OCI-LY1 (cell line): ENCODE data around the gene EMC9.
A peak's percentile ranks its signal among the peaks of the same experiment; 100 is the strongest.

Experiments used
- H2AFZ ChIP-seq: fragments of 200-600 bp; sonication (generic), shearing (Covaris generic); 2 replicates; pipeline ENCODE4 v1.6.0; 2014; ENCODE audit warnings: antibody characterized with exemption, mild to moderate bottlenecking, low read length
- H3F3A ChIP-seq: fragments of 200-600 bp; sonication (generic), shearing (Covaris generic); 2 replicates; pipeline ENCODE4 v1.6.0; 2014; ENCODE audit warnings: mild to moderate bottlenecking, antibody characterized with exemption, low read length, moderate library complexity; ENCODE audit not compliant: insufficient read depth
- H3K27ac ChIP-seq: fragments of 200-600 bp; sonication (generic); 2 replicates; pipeline ENCODE4 v1.5.1; 2014; ENCODE audit warnings: low read length, mixed run types, mild to moderate bottlenecking, low read depth; ENCODE audit not compliant: poor library complexity, severe bottlenecking
- H3K27me3 ChIP-seq: fragments of 200-600 bp; sonication (generic); 2 replicates; pipeline ENCODE4 v1.6.0; 2014; ENCODE audit warnings: antibody characterized with exemption, mild to moderate bottlenecking, low read length, moderate library complexity; ENCODE audit not compliant: insufficient read depth
- H3K36me3 ChIP-seq: fragments of 200-600 bp; sonication (generic); 2 replicates; pipeline ENCODE4 v1.6.1; 2014; ENCODE audit warnings: mild to moderate bottlenecking, antibody characterized with exemption, low read length, moderate library complexity, mixed read lengths; ENCODE audit not compliant: insufficient read depth
- H3K4me1 ChIP-seq: fragments of 200-600 bp; sonication (generic); 2 replicates; pipeline ENCODE4 v1.5.1; 2014; ENCODE audit warnings: mild to moderate bottlenecking, low read length, moderate library complexity; ENCODE audit not compliant: insufficient read depth, severe bottlenecking
- H3K4me2 ChIP-seq: fragments of 200-600 bp; sonication (generic), shearing (Covaris generic); 2 replicates; pipeline ENCODE4 v1.6.1; 2014; ENCODE audit warnings: low read length
- H3K4me3 ChIP-seq: fragments of 200-600 bp; sonication (generic); 2 replicates; pipeline ENCODE4 v1.5.1; 2014; ENCODE audit warnings: low read length, low read depth, mild to moderate bottlenecking, mixed read lengths; ENCODE audit not compliant: poor library complexity, severe bottlenecking
- H3K79me2 ChIP-seq: fragments of 200-600 bp; shearing (Covaris generic); 2 replicates; pipeline ENCODE4 v1.6.1; 2016; ENCODE audit warnings: mixed run types, low read length, mixed read lengths; ENCODE audit not compliant: insufficient read depth
- H3K9ac ChIP-seq: fragments of 200-600 bp; sonication (generic), shearing (Covaris generic); 2 replicates; pipeline ENCODE4 v1.6.1; 2014; ENCODE audit warnings: mild to moderate bottlenecking, low read length, mixed read lengths
- H3K9me2 ChIP-seq: fragments of 200-600 bp; sonication (generic), shearing (Covaris generic); 2 replicates; pipeline ENCODE4 v1.6.1; 2014; ENCODE audit warnings: low read depth, mild to moderate bottlenecking, low read length, mixed read lengths
- H3K9me3 ChIP-seq: fragments of 200-600 bp; shearing (Covaris generic); 2 replicates; pipeline ENCODE4 v1.6.1; 2014; ENCODE audit warnings: low read length, mixed read lengths
- H4K20me1 ChIP-seq: fragments of 200-600 bp; sonication (generic), shearing (Covaris generic); 2 replicates; pipeline ENCODE4 v1.6.0; 2016; ENCODE audit warnings: mild to moderate bottlenecking, low read length; ENCODE audit not compliant: insufficient read depth
- EZH2 ChIP-seq: fragments of 200-600 bp; sonication (generic), shearing (Covaris generic); IDR thresholded peaks from 2 replicates; pipeline ENCODE4 v1.8.0; 2017; ENCODE audit warnings: borderline replicate concordance, mixed run types, mild to moderate bottlenecking, antibody characterized with exemption, low read length, moderate library complexity, mixed read lengths
- TF ChIP-seq, protein P1 (sequence below): fragments of 200-600 bp; sonication (generic), shearing (Covaris generic); IDR thresholded peaks from 2 replicates; pipeline ENCODE4 v1.5.1; 2017; ENCODE audit warnings: mild to moderate bottlenecking, antibody characterized with exemption, low read length, moderate library complexity, mixed read lengths

The EMC9 gene

DNA sequence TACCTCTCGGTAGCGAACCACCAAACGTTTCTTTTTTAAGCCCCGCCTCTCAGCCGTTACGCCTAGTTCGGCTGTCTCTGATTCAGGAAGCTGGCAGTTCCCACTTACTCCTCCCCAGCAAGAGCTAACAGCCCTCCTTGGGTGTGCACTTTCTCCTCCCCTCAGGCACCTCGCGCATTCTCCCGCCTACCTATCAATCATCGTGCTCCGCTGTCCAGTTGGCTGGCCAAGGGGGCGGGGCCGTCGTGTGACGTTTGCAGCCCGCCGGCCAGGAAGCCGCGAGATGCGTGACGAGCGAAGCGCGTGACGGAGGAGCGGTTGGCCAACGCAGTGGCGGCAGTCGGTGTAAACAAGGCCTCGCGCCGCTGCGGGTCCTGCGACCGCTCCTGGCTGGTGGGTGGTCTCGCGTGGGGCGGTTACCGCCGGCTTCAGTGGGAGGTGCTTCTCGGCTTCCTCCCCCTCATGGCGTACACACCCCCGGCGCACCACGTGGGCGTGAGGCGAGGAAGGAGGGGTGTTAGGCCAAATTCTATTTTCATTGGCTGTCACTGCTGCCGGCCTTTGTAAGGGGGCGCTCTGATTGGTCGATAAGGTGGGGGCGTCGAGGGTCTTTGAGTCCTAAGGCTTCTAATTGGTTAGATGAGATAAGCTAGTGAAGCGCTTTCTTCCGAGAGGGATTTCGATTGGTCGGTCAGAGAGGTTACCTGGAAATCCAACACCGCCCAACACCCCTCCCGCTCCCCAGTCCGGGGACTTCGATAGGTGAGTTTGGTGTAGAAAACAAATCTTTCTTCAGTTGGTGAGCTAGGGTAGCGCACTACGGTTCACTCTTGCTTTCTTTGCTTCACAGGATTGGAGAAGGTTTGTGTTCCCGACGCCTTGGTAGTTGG is 26.6 kb downstream of the EMC9 start, which contains the start of the genes DCAF11 and NRL:
Gene DCAF11, plus strand, starts transcription at position 246 of the 890 bp plus-strand sequence. CDS start 818 bp downstream, outside the sequence.
Gene NRL, minus strand, starts transcription at position 418 of the 890 bp plus-strand sequence. CDS start 32,101 bp downstream, outside the sequence.
- no peaks in the 10 kb centered on the region for H4K20me1 ChIP-seq
- no peaks in the 10 kb centered on the region for H3K27me3 ChIP-seq
- H3K4me2 ChIP-seq = peak within 1 kb of the TSS; percentile 93
- no peaks in the 10 kb centered on the region for H3K9me3 ChIP-seq
- H3K4me3 ChIP-seq = peak within 1 kb of the TSS; percentile 76
- no peaks in the 10 kb centered on the region for H3K9me2 ChIP-seq
- H3K4me1 ChIP-seq = peaks cover 18% of the 10 kb centered on the region
- peaks cover 35% of the 10 kb centered on the region for H3K36me3 ChIP-seq
- no peak within 1 kb of the TSS for H2AFZ ChIP-seq
- H3K9ac ChIP-seq = peak within 1 kb of the TSS; percentile 90
- TF ChIP-seq EZH2 = no peak
- TF ChIP-seq, protein P1, sequence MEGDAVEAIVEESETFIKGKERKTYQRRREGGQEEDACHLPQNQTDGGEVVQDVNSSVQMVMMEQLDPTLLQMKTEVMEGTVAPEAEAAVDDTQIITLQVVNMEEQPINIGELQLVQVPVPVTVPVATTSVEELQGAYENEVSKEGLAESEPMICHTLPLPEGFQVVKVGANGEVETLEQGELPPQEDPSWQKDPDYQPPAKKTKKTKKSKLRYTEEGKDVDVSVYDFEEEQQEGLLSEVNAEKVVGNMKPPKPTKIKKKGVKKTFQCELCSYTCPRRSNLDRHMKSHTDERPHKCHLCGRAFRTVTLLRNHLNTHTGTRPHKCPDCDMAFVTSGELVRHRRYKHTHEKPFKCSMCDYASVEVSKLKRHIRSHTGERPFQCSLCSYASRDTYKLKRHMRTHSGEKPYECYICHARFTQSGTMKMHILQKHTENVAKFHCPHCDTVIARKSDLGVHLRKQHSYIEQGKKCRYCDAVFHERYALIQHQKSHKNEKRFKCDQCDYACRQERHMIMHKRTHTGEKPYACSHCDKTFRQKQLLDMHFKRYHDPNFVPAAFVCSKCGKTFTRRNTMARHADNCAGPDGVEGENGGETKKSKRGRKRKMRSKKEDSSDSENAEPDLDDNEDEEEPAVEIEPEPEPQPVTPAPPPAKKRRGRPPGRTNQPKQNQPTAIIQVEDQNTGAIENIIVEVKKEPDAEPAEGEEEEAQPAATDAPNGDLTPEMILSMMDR = no peak
- peak within 1 kb of the TSS; percentile 90 for H3K27ac ChIP-seq
- H3F3A ChIP-seq = no peaks in the 10 kb centered on the region
- H3K79me2 ChIP-seq = peaks cover 4% of the 10 kb centered on the region; the same call in 1 of the 2 replicates

DNA sequence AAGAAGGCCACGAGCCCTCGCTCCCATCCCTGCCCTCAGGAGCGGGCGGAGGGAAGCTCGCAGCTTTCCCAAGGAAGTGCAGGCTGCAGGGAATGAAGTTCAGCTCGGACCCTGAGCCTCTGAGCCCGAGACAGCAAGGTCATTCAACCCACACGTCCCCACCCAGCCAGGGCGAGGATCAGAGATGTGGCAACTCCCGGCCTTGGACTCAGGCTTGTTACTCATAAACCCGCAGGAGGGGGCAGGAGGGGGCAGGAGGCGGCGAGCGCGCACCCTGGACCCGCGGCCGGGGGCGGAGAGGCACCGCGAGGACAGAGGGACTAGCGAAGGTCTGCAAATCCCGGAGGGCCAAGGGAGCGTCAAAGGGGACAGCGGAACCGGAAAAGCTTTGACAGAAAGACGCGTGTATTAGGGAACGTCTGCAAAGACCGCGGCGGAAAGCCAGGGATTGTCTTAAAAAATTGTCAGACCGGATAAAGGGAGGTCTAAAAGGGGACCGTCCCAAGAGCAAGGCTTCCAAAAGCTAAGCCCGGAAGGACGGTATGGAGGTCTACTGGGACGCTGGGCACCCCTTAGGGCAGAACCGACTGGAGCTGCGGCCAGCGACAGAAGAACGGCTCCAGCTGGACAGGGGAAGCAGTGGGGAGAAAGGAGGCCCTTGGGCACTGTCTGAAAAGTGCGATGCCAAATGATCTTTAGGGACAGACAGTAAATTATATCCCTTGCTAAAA is 27.4 kb downstream of the EMC9 start:
- H3K4me1 ChIP-seq = peaks cover 21% of the 10 kb centered on the region
- no peaks in the 10 kb centered on the region for H4K20me1 ChIP-seq
- peaks cover 4% of the 10 kb centered on the region; the same call in 1 of the 2 replicates for H3K79me2 ChIP-seq
- H3K9me2 ChIP-seq = no peaks in the 10 kb centered on the region
- H3K27me3 ChIP-seq = no peaks in the 10 kb centered on the region
- peaks cover 26% of the 10 kb centered on the region; the same call in 1 of the 2 replicates for H3K36me3 ChIP-seq
- H3F3A ChIP-seq = no peaks in the 10 kb centered on the region
- no peaks in the 10 kb centered on the region for H3K9me3 ChIP-seq
- peak overlapping the region; percentile 87 for H3K4me2 ChIP-seq
- no peak overlapping the region for H2AFZ ChIP-seq
- no peak for TF ChIP-seq EZH2
- TF ChIP-seq, protein P1 = no peak
- peak overlapping the region; percentile 86 for H3K9ac ChIP-seq
- peak overlapping the region; percentile 90 for H3K27ac ChIP-seq
- peak overlapping the region; percentile 76 for H3K4me3 ChIP-seq

DNA sequence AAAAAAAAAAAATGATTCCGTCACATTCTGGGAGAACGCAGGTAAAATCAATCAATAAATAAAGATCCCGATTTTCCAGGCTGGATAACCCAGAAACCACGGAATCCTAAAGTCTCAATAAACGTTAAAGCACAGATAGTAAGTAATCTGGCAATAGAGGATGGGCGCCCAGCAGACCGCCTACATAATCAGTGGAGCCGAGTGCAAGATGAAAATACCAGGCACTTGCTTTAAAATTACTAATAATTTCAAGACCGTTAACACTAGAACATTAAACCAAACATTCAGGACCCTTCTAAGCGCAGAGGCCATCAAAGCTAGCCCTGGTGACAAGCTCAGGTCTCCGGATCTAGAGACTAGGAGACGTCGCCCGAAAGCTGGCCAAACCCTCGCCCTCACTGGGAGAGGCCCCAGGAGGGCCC is 28.0 kb downstream of the EMC9 start:
- Histone ChIP-seq H3K9me3 (no peaks in the 10 kb centered on the region), H3K4me3 (peak overlapping the region; percentile 76), H3K79me2 (peaks cover 4% of the 10 kb centered on the region; the same call in 1 of the 2 replicates), H3K9me2 (no peaks in the 10 kb centered on the region), H3K4me1 (peaks cover 27% of the 10 kb centered on the region), H2AFZ (no peak overlapping the region), H3K27me3 (no peaks in the 10 kb centered on the region), H4K20me1 (no peaks in the 10 kb centered on the region), H3K9ac (peak overlapping the region; percentile 86), H3K36me3 (peaks cover 21% of the 10 kb centered on the region; the same call in 1 of the 2 replicates), H3K27ac (peak overlapping the region; percentile 90), H3F3A (no peaks in the 10 kb centered on the region), H3K4me2 (peak overlapping the region; percentile 87)
- TF ChIP-seq, protein P1 = no peak
- no peak for TF ChIP-seq EZH2
